GM18867 (cell line): Measurements from ENCODE around the gene CIB1.
"Not testable (repeated sequence)": the region's sequence is repeated elsewhere in the genome, so short reads cannot be mapped to it uniquely, and the experiment has no call there.

Source experiments
- ATAC-seq: cut with Tn5 transposase; IDR thresholded peaks from one replicate; pipeline ENCODE4 v1.9.1; 2021; ENCODE audit warnings: mild to moderate bottlenecking, moderate library complexity; ENCODE audit not compliant: unreplicated experiment

Gene CIB1

DNA sequence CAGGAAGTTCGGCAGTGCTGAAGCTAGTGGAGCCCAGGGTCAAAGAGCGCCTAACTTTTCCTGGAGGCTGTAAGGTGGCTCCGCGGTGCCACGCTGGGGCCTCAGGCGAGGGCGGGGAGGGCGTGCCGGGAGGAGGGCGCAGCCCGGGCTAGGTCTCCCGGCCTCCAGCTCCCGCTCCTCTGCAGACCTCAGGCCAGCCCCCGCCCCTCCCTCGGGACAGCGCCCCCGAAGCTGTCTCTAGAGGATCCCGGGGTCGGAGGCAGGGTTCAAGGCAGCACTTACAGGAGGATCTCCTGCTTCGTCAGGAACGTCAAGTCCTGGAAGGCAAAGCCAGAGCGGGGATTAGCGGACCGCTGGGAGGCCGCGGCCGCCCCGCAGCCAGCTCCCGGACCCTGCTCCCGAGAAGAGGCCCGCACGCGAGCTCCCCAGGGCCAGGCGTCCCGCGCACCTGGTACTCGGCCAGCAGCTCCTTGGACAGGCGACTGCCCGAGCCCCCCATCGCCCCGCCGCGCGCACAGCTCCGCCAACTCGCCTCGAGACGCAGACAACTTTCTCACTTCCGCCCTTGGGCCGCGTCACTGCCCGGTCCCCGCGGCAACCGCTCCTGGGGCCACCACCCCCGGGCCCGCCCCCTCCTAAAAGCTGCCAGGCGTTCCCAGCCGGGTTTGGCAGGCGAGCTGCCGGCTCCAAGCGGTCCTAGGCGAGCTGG lies at the start of gene CIB1:
CIB1 (minus strand) TSS at position 555 of the 709 bp plus-strand sequence; CDS start at position 499, 56 bp downstream.
- peak; percentile 80 for ATAC-seq

DNA sequence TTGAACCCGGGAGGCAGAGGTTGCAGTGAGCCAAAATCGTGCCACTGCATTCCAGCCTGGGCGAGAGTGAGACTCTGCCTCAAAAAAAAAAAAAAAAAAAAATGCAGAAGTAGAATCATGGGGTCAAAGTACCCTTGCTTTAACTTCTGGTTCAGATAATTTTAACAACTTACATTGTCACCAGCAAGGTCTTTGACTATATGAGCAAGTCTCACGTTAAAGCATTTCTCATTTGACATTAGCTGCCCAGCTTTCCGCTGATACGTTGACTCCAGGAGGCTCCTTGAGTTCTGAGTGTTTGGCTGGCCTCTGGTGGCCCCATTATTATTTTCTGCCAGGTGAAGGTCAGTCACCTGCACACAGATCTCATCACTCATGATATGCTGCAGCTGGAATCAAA lies 47.9 kb upstream of the CIB1 start:
- not testable (repeated sequence) for ATAC-seq

DNA sequence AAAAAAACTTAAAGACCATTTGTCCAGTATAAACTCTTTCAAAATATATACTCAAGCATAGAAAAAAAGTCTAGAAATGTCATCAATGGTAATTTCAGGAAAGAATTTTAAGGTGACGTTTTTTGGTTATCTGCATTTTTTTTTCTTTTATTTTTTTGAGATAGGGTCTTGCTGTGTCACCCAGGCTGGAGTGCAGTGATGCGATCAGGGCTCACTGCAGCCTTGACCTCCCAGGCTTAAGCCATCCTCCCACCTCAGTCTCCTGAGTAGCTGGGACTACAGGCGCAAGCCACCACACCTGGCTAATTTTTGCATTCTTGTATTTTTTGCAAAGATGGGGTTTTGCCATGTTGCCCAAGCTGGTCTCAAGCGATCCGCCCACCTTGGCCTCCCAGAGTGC lies 47.0 kb upstream of the CIB1 start:
- not testable (repeated sequence) for ATAC-seq

DNA sequence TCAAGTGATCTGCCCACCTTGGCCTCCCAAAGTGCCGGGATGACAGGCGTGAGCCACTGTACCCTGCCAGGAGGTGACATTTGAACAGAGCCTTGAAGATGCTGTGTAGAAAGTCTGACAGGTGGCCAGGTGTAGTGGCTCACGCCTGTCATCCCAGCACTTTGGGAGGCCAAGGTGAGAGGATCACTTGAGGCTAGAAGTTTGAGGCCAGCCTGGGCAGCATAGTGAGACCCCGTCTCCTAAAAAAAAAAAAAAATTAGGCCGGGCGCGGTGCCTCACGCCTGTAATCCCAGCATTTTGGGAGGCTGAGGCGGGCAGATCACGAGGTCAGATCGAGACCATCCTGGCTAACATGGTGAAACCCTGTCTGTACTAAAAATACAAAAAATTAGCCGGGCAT lies 44.7 kb upstream of the CIB1 start:
- ATAC-seq = not testable (repeated sequence)

DNA sequence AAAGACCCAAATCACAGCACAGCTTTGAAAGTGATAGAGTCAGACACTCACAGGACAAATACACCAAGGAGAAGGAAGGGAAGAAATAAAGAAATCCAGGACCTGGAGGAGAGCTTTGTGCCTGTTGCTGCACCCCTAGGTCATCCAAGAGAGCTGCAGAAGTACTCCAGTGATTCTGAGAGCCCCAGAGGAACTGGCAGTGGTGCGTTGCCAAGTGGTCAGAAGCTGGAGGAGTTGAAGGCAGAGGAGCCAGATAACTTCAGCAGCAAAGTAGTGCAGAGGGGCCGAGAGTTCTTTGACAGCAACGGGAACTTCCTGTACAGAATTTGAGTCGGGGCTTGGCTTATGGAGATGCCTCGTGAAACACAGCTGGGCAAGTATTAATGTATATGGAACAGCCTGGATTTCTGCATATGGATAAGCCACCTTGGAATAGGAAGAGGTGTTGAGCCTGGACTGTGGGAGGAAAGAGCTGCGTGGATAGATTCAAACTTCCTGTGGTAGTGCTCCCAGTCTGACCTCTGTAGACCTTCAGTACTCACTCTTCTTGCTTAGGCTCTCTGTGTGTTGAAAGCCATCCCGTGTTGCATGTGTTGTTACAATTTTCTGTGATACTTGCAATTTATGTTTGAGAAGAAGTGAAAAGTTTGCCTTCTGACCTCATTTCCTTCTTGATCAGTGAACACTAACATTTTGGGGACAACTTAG lies 37.9 kb upstream of the CIB1 start:
- no peak for ATAC-seq

DNA sequence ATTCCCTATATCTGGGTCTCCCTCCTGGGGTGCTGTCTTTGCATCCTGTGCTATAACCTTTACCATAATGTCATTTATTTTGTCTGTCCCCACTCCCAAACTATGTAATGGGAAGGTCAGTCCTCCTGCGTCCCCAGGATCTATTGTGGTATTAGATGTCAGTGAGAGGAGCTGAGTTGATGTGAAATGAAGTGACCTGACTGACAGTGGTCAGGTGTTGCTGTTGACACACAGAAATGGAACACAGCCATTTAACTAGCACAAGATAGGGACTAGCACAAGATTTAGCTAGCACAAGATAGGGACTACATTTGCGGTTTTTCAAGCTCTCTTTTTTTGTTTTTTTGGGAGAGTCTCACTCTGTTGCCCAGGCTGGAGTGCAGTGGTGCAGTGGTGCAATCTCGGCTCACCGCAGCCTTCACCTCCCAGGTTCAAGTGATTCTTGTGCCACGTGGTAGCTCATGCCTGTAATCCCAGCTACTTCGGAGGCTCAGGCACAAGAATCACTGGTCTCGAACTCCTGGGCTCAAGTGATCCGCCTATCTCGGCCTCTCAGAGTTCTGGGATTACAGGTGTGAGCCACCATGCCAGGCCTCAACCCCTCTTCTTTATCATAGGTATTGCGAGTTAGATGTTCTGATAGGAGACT lies 36.9 kb upstream of the CIB1 start:
- ATAC-seq = no peak

DNA sequence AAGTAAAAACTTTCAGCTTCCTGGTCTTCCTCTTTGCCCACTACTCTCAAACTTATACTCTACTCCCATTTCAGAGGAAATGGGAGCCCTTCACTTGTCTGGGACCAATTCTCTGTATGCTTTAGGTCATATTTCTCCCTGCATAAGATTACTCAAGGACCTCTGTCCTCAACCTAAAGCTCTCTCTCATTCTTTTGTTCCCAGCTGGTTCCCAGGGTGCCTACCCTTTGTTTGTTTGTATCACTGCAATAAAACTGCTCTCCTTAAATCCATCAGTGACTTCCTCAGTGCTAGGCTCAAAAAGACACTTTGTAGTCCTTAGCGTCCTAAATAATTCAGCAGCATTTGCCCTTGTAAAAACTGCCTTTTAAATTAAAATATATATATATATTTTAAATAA lies 34.7 kb upstream of the CIB1 start:
- no peak for ATAC-seq

DNA sequence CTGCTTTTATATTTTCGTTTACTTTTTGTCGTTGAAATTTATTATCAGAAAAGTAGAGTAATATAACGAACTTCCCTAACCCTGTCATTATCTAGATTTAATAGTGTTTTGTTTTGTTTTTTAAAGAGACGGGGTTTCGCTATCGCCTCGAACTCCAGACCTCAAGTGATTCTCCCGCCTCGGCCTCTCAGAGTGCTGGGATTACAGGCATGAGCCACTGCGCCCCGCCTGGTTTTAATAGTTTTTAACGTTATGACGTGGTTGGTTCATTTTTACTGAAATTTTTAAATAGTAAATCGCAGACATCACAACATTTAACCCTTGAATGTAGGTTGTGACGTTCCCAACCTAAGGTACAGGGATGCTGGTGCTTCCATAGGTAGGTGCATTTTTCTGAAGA lies 32.7 kb upstream of the CIB1 start:
- no peak for ATAC-seq

DNA sequence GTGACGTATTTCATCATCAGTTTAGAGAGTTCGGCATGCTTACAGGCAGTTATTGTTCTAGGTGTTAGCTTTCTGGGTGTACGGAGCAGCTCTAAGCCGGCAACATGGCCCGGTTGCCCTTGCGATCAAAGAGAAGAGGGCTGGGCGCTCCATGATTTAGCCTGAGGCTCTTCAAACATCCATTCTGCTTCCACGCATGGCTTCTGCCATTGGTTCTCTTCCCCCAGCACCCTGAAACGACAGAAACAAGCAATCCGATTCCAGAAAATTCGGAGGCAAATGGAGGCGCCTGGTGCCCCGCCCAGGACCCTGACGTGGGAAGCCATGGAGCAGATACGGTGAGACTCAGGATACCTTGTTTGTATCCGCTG lies 32.3 kb upstream of the CIB1 start:
- no peak for ATAC-seq

DNA sequence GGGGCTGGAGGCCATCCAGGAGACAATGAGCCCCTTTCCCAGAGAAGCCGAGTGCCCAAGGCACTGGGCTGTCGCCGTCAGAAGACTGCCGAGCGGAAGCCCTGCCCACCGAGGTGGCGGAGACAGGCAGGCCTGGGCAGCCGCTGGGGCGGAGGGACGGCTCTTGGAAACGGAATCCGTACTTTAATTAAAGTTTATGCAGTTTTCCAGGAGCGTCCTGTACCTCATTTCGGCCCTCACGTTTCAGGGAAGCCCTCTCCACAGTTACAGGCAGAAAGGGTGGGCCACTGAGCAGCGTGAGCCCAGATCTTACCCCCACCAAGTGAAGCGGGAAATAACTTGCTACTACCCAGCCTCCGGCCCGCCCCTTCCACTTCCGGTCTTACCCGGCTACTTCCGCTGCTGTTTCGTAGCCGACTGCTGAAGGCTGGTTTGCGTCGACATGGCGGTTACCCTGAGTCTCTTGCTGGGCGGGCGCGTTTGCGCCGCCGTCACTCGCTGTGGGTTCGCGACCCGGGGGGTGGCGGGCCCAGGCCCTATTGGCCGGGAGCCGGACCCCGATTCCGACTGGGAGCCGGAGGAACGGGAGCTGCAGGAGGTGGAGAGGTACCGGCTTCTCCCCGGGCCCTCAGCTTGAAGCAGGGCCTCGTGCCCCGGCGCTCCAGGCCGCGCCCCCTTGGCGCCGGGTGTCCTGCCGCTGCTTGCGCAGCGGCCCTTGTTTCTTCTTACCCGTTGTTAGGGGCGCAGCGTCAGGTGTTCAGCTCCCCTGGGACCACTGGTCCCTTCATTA lies 31.7 kb upstream of the CIB1 start, which contains the start of gene NGRN:
NGRN (plus strand) TSS at position 402 of the 790 bp plus-strand sequence; CDS start at position 443, 41 bp downstream.
- peak; percentile 91 for ATAC-seq

DNA sequence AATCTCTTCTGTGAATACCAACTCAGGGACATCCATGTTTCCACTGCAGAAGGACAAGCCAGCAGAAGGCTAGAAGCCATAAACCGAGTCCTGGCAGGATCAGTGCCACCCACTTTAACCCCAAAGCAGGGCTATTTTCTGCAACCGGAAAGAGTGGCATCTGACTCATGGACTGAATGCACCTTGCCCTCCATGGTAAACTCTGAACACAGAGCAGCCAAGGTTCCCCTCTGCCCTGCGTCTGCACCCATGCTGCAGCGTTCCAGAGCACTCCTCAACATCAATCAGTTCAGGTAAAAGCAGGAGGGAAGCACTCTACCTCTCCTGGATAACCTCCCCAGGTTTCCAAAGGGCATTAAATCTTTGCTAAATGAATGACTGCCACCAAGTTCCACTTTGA lies 30.9 kb upstream of the CIB1 start:
- ATAC-seq = no peak

DNA sequence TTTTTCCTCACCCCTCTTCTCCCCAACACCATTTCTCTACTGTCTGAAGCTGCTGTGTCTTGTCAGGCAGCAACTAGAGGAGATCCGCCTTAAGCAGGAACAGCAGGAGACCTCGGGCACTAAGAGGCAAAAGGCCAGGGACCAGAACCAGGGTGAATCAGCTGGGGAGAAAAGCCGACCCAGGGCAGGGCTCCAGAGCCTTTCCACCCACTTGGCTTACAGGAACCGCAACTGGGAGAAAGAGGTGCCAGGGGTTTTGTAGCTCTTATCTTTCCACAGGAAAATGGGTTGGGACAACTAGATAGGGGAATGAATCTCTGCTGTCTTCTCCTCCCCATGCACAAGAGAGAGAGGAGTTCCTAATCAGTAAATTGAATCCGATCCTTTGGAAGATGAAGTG lies 28.7 kb upstream of the CIB1 start:
- no peak for ATAC-seq

DNA sequence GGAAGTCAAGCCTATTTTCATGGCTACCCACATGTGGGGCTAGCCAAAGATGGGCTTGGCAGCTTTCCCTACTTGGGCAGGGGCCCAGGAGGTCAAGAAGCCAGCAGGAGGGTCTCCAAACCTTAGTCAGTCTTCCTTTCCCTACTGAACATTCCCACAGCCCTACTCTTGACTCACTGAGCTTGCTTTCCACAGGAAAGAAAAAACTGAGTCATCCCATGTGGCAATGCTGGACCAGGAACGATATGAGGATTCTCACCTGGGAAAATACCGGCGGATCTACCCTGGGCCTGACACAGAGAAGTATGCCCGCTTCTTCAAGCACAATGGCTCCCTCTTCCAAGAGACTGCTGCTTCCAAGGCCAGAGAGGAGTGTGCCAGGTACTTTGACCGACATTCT lies 28.1 kb upstream of the CIB1 start:
- no peak for ATAC-seq

DNA sequence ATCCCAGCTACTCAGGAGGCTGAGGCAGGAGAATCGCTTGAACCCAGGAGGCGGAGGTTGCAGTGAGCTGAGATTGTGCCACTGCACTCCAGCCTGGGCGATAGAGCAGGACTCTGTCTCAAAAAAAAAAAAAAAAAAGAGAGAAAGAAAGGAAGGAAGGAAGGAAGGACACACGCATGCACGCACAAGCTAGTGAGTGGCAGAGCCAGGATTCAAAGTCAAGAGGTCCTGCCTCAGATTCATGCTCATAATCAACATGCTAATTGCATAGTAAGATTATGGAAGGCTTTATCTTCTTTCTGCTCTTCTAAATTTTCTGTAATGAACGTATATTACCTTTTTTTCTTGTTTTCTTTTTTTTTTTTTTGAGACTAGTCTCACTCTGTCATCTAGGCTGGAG lies 27.0 kb upstream of the CIB1 start:
- not testable (repeated sequence) for ATAC-seq

DNA sequence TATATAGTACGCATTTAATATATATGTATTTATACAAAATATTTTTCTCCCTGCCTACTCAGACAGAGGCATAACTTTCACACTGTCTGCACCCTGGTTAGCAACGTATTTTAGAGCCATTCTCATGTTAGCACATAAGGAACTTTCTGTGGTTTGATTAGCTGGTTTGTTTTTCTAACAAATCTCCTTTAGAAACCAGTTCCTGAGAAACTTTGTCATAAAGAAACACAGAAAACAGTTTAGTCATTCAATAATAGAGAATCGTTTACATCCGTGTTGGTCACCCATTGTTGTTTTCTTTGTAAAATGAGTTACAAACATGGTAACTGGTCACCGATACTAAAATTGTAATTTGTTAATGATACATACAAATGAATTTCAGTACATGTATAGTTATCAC lies 25.8 kb upstream of the CIB1 start:
- peak; percentile 71 for ATAC-seq

DNA sequence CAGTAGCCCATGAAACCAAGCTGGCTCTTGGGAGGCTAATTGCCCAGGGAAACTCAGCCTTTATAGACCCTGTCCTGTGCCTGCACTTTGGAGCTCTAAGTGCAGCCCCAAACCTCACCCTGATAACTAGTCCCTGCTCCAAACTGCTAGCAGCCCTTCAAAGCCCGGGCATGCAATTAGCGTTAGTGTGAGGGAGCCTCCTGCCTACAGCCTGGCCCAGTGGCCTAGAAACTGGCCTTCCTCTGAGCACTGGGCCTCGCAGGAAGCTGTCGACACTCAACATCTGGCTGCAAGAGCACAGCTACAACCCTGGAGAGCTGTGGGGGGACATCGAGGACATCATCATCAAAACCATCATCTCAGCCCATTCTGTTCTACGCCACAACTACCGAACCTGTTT lies 24.0 kb upstream of the CIB1 start:
- no peak for ATAC-seq

DNA sequence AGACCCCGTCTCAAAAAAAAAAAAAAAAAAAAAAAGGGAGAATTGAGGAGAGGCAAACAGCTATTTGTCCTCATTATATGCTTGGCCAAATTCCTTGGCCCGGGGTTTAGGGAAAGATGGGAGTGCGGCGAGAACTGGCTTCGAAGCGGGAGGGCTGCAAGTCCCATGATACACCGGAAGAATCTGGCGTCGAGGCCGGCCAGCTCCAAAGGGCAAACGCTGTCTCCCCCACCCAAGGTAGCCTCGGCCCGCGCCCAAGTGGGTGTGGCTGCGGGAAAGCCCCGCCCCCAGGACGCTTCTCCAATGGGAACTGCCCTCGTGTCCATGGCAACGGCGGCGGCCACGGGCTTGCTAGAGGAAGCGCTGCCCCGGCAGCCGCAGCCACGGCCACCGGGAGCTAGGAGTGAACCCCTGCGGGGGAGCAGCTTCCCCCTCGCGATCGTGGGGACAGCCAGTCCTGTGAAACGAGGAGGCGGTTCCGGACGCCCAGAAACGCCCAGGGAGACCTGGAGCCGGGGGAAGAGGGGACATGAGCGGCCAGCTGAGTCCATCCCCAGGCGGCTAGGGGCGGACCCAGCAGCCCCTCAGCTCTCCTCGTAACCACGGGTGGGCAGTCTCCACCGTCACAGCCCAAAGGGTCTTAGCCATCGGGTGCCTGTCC lies 15.6 kb upstream of the CIB1 start, which contains the start of gene TTLL13:
TTLL13 (plus strand) TSS at position 354 of the 661 bp plus-strand sequence. CDS start 1,075 bp downstream, outside the sequence.
- no peak for ATAC-seq

DNA sequence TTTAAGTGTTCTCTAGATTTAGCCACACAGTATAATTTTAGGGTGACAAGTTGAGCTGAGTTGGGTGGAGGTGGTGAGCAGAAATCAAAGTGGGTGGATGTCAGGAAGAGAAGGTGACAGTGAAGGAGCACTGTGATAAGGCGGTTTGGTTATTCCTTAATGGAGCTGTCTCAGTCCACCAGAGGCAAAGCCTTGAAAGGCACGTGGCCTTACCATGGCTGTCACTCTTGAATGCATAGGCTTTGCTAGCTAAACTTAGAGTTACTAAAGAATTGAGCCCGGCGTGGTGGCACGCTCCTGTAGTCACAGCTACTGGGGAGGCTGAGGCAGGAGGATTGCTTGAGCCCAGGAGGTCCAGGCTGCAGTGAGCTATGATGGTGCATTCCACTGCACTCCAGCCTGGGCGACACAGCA lies 15.1 kb upstream of the CIB1 start:
- ATAC-seq = no peak

DNA sequence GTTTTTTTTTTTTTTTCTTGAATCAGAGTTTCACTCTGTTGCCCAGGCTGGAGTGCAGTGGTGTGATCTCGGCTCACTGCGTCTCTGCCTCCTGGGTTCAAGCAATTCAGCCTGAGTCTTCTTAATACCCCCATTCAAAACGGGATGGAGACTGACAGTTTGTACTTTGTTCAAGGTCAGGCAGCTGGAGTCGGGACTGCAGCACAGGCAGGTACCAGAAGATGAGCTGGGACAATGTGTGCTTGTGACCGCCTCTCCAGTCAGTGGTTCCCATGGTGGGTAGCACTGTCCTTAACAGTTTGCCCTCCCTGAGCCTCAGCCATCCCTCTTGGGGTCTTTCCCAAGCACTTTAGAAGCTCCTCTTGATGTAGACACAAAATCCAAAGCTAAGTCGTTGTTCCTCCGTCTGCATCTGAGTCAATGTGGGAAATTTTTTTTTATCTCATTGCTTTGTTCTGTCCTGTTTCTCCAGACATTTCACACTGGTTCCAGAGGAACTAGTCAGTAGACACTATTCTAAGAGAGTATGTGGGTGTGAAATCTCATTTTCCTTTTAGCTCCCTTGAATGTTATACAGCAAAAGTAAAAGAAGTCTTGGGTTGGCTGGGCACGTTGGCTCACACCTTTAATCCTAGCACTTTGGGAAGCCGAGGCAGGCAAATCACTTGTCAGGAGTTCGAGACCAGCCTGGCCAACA lies 10.3 kb upstream of the CIB1 start:
- ATAC-seq = no peak
